ENCODE data around the gene ZNF189.

DNA sequence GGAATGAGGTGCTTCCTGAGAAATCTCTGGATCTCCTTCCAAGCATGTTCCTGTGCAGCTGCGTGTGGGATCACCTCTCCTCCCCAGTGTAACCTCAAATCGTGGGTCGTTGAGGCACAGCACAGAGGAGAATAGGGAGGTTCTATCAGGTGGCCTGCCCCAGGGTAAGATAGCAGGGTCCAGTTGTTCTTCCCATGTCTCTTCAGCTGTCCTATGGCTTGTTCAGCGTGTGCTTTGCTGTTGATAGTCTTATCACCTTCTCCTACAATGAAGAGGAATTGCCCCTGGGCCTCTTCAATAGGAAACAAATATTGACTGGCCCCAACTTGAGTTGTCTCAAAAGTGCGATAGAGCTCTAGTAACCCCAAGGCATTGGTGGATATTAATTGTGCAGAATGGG lies 36.2 kb upstream of the ZNF189 start:
- TF ChIP-seq, protein P1, sequence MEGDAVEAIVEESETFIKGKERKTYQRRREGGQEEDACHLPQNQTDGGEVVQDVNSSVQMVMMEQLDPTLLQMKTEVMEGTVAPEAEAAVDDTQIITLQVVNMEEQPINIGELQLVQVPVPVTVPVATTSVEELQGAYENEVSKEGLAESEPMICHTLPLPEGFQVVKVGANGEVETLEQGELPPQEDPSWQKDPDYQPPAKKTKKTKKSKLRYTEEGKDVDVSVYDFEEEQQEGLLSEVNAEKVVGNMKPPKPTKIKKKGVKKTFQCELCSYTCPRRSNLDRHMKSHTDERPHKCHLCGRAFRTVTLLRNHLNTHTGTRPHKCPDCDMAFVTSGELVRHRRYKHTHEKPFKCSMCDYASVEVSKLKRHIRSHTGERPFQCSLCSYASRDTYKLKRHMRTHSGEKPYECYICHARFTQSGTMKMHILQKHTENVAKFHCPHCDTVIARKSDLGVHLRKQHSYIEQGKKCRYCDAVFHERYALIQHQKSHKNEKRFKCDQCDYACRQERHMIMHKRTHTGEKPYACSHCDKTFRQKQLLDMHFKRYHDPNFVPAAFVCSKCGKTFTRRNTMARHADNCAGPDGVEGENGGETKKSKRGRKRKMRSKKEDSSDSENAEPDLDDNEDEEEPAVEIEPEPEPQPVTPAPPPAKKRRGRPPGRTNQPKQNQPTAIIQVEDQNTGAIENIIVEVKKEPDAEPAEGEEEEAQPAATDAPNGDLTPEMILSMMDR (IDR thresholded peaks at IDR 0.05; ENCODE audit: low read length): no peak
- TF ChIP-seq EZH2phosphoT487 (IDR thresholded peaks at IDR 0.05; ENCODE audit: low read length): no peak

Data from MM.1S (cell line).